Measurements from ENCODE around the gene SPACA6. TPM values are rescaled to one million over a fixed set of nuclear protein-coding genes. Genes with fewer than 3 reads are reported as not detected.

The SPACA6 gene
- total and polyA plus RNA-seq, 4 donors, result 0.92 to 2.5 (median 1.3) TPM

DNA sequence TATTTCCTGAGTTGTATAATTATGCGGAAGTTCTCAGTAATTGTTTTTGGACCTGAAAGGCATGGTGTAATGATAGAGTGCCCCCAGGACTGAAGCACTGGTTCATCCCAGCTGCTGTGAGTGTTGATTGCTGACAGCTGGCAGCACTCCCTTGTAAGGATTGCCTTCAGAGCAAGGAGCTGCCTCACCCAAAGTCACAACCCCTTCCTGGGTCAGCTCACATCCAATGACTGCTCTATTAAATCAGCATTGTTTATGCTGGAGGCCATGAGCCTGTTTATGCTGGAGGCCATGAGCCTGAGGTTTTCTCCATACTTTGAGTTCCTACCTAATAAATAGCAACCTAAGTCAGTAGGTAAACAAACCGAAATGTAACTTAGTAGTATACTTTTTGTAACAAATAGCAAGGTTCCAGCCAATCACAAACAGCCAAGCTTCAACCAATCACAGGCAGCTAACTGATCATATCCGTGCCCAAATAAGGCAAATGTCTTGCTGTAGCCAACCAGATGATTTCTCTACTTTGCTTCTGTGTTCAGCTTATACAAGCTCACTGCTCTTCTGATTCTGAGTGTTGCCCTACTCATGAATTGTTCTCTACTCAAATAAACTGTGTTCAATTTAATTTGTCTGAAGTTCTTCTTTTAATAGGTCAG, 11.7 kb upstream of the SPACA6 start:
- no peak for DNase-seq (ENCODE audit: low spot score)
- WGBS, result 69% methylated on average over 3 of the region's 3 CpGs
- H3K9ac ChIP-seq (ENCODE audit: low read depth in 1 of 2, low read length in 2 of 2), result no peak overlapping the region
- peaks cover 0 to 2% (median 1%) of the 10 kb centered on the region in 4 donors for H3K27me3 ChIP-seq (ENCODE audit: control insufficient read depth in 4 of 4, insufficient read depth in 4 of 4, low read length in 3 of 4)
- TF ChIP-seq RXRA (IDR thresholded peaks at IDR 0.05) (no peak), HNF4G (IDR thresholded peaks at IDR 0.05) (no peak), HNF4A (conservative IDR thresholded peaks at IDR 0.05) (no peak), ZBTB33 (IDR thresholded peaks at IDR 0.05) (no peak), FOXA2 (IDR thresholded peaks at IDR 0.05) (no peak), TAF1 (conservative IDR thresholded peaks at IDR 0.05) (no peak)
- H3K4me3 ChIP-seq (ENCODE audit: low read depth in 1 of 3, low read length in 3 of 3), result no peak overlapping the region
- H3K4me1 ChIP-seq (ENCODE audit: control insufficient read depth in 4 of 4, insufficient read depth in 4 of 4, low read length in 3 of 4), result no peaks in the 10 kb centered on the region
- no peaks in the 10 kb centered on the region for H3K36me3 ChIP-seq (ENCODE audit: control insufficient read depth in 4 of 4, insufficient read depth in 3 of 4, low read depth in 1 of 4, low read length in 3 of 4)
- H3K27ac ChIP-seq (ENCODE audit: low read depth in 1 of 2, low read length in 2 of 2), result no peak overlapping the region
- H3K9me3 ChIP-seq (ENCODE audit: control insufficient read depth in 4 of 4, low read length in 3 of 4), result peaks cover 0 to 3% (median 0%) of the 10 kb centered on the region in 4 donors

DNA sequence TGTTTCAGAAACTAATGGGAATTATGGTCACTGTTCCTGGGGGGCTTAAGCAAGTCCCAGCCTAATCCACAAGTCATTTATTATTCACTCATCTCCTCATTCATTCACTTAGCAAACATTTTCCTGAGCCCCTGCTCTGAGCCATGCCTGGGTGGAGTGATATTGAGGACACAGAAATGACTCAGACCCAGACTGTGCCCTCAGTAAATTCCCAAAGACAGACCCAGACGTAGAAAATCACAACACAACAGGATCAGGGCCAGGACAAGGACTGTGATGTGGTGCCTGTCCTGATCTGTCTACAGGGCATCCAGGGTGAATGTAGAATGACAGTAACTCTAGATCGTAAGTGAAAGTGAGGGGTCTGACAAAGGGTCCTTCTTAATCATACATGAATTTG, 7.0 kb upstream of the SPACA6 start:
- peaks cover 0 to 2% (median 0%) of the 10 kb centered on the region in 4 donors for H3K4me1 ChIP-seq (ENCODE audit: control insufficient read depth in 4 of 4, insufficient read depth in 4 of 4, low read length in 3 of 4)
- no peaks in the 10 kb centered on the region for H3K36me3 ChIP-seq (ENCODE audit: control insufficient read depth in 4 of 4, insufficient read depth in 3 of 4, low read depth in 1 of 4, low read length in 3 of 4)
- TF ChIP-seq JUND (IDR thresholded peaks at IDR 0.05) (no peak), EGR1 (IDR thresholded peaks at IDR 0.05; ENCODE audit: low read depth in 2 of 2) (no peak), SP1 (IDR thresholded peaks at IDR 0.05) (no peak), GABPA (IDR thresholded peaks at IDR 0.05 in 1 of 2, conservative IDR thresholded peaks at IDR 0.05 in 1 of 2) (no peak), FOXA1 (IDR thresholded peaks at IDR 0.05) (no peak), HNF4A (conservative IDR thresholded peaks at IDR 0.05) (no peak), ZBTB33 (IDR thresholded peaks at IDR 0.05) (no peak), NR2F2 (IDR thresholded peaks at IDR 0.05) (no peak), RAD21 (IDR thresholded peaks at IDR 0.05) (no peak), FOXA2 (IDR thresholded peaks at IDR 0.05) (no peak), TAF1 (conservative IDR thresholded peaks at IDR 0.05) (no peak), ATF3 (IDR thresholded peaks at IDR 0.05) (no peak), YY1 (IDR thresholded peaks at IDR 0.05) (no peak)
- TF ChIP-seq, protein P1, sequence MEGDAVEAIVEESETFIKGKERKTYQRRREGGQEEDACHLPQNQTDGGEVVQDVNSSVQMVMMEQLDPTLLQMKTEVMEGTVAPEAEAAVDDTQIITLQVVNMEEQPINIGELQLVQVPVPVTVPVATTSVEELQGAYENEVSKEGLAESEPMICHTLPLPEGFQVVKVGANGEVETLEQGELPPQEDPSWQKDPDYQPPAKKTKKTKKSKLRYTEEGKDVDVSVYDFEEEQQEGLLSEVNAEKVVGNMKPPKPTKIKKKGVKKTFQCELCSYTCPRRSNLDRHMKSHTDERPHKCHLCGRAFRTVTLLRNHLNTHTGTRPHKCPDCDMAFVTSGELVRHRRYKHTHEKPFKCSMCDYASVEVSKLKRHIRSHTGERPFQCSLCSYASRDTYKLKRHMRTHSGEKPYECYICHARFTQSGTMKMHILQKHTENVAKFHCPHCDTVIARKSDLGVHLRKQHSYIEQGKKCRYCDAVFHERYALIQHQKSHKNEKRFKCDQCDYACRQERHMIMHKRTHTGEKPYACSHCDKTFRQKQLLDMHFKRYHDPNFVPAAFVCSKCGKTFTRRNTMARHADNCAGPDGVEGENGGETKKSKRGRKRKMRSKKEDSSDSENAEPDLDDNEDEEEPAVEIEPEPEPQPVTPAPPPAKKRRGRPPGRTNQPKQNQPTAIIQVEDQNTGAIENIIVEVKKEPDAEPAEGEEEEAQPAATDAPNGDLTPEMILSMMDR (IDR thresholded peaks at IDR 0.05; ENCODE audit: low read depth, low read length, missing input control), result no peak
- no peak for DNase-seq (ENCODE audit: low spot score)
- H3K27ac ChIP-seq (ENCODE audit: low read depth in 1 of 2, low read length in 2 of 2), result no peak overlapping the region
- peaks cover 0 to 8% (median 2%) of the 10 kb centered on the region in 4 donors for H3K27me3 ChIP-seq (ENCODE audit: control insufficient read depth in 4 of 4, insufficient read depth in 4 of 4, low read length in 3 of 4)
- whole genome bisulfite sequencing, result 81% methylated on average over 2 of the region's 2 CpGs
- H3K9me3 ChIP-seq (ENCODE audit: control insufficient read depth in 4 of 4, low read length in 3 of 4), result no peaks in the 10 kb centered on the region
- no peak overlapping the region for H3K4me3 ChIP-seq (ENCODE audit: low read depth in 1 of 3, low read length in 3 of 3)
- no peak overlapping the region for H3K9ac ChIP-seq (ENCODE audit: low read depth in 1 of 2, low read length in 2 of 2)
